ENCODE data around the gene ZSCAN10. TPM values are rescaled to one million over a fixed set of nuclear protein-coding genes. Genes with fewer than 3 reads are reported as not detected.

Gene ZSCAN10
- total and polyA plus RNA-seq, 9 of the 15 experiments (the other 6 are each of a cell fraction or from before 2014, with no cell fraction given) = 0.22 TPM; not detected in 8

DNA sequence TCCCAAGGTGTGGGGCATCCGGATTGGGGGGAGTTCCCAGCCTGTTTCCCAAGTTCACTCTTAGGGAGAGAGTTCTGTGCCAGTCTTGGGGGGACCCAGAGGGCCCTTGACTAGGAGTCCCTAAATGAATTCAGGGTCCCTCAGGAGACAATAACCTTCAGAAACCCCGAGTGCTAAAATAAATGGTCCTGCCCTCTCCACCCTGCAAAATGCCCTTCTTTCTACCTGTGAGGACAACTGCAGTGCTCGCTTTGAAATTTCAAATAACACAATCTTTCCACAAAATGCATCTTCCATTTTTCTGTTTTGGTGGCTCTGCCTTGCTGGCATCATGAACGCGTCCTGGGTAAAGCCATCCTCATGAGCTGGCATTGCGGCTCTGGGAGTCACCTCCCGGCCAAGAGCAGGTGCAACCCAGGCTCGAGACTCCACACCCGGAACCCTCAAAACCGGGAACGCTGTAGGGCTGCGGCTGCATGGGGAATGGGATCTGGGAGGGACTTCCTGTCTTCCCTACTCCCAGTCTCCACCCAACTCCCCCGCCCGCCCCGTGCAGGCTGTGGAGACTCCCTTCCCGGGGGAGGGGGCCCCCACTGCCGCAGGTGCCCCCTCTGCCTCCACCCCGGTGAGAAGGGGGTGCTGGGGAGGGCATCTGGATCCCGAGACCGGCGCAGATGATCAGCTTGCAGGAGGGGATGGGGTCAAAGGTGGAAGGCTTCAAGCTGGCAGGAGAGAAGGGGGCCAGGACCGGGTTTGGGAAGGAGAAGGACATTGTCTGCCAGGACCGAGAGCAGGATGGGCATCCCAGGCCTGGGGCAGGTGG lies 13.2 kb upstream of the ZSCAN10 start, which contains the start of gene ZNF205 (continued):
- TF ChIP-seq JUN (IDR thresholded peaks at IDR 0.05; ENCODE audit: borderline replicate concordance, low read depth, low read length) (0 out of 2 replicates have a peak, but pooled peaks have one; percentile 36), JUN (CRISPR knock-in tag; IDR thresholded peaks at IDR 0.05; ENCODE audit: borderline replicate concordance) (no peak), RB1 (IDR thresholded peaks at IDR 0.05; ENCODE audit: low read depth) (peak; percentile 83), KDM2B (CRISPR knock-in tag; IDR thresholded peaks at IDR 0.05) (no peak), LARP7 (IDR thresholded peaks at IDR 0.05) (no peak), SREBF2 (CRISPR knock-in tag; IDR thresholded peaks at IDR 0.05) (no peak), KAT8 (IDR thresholded peaks at IDR 0.05; ENCODE audit: low read depth) (no peak), CREB3L1 (IDR thresholded peaks at IDR 0.05; ENCODE audit: borderline replicate concordance, low read depth) (no peak)
- TF ChIP-seq, protein P1, sequence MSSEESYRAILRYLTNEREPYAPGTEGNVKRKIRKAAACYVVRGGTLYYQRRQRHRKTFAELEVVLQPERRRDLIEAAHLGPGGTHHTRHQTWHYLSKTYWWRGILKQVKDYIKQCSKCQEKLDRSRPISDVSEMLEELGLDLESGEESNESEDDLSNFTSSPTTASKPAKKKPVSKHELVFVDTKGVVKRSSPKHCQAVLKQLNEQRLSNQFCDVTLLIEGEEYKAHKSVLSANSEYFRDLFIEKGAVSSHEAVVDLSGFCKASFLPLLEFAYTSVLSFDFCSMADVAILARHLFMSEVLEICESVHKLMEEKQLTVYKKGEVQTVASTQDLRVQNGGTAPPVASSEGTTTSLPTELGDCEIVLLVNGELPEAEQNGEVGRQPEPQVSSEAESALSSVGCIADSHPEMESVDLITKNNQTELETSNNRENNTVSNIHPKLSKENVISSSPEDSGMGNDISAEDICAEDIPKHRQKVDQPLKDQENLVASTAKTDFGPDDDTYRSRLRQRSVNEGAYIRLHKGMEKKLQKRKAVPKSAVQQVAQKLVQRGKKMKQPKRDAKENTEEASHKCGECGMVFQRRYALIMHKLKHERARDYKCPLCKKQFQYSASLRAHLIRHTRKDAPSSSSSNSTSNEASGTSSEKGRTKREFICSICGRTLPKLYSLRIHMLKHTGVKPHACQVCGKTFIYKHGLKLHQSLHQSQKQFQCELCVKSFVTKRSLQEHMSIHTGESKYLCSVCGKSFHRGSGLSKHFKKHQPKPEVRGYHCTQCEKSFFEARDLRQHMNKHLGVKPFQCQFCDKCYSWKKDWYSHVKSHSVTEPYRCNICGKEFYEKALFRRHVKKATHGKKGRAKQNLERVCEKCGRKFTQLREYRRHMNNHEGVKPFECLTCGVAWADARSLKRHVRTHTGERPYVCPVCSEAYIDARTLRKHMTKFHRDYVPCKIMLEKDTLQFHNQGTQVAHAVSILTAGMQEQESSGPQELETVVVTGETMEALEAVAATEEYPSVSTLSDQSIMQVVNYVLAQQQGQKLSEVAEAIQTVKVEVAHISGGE (CRISPR knock-in tag; IDR thresholded peaks at IDR 0.05) = peak; percentile 93 to 100 (median 98)
